Activated T-cell treated with anti-CD3 and anti-CD28 coated beads, Interleukin-2, amount 50 U/mL, for 72 hours (primary cell): ENCODE results near the gene SPSB2. TPM values are rescaled to one million over a fixed set of nuclear protein-coding genes. Genes with fewer than 3 reads are reported as not detected.

Experiments
- ATAC-seq, 2 donors: fragments of 150-1000 bp; cut with Tn5 transposase; replicated peaks in 1 of 2; 2 replicates each; pipeline ENCODE4 v1.10.0; 2021; ENCODE audit warnings: moderate library complexity in 2 of 2, mild to moderate bottlenecking in 1 of 2
- DNase-seq, 2 donors: peaks; one replicate each; pipeline ENCODE4 v3.0.0; 2021 to 2022; ENCODE audit warnings: mixed read lengths in 1 of 2
- H3K27ac Mint-ChIP-seq: one replicate; pipeline ENCODE4 v1.8.0; 2022; ENCODE audit warnings: mild to moderate bottlenecking, moderate library complexity, mixed read lengths
- H3K27me3 Mint-ChIP-seq: one replicate; pipeline ENCODE4 v1.8.0; 2022; ENCODE audit warnings: low read depth, mixed read lengths
- H3K36me3 Mint-ChIP-seq, 2 donors: one replicate each; pipeline ENCODE4 v1.8.0; 2022; ENCODE audit warnings: mixed read lengths in 2 of 2, mild to moderate bottlenecking in 1 of 2; ENCODE audit not compliant: insufficient read depth in 2 of 2
- H3K4me1 Mint-ChIP-seq: one replicate; pipeline ENCODE4 v1.8.0; 2022; ENCODE audit warnings: low read depth, mixed read lengths
- H3K4me3 Mint-ChIP-seq, 2 donors: one replicate each; pipeline ENCODE4 v1.8.0; 2022; ENCODE audit warnings: mild to moderate bottlenecking in 2 of 2, mixed read lengths in 2 of 2, moderate library complexity in 2 of 2
- H3K9me3 Mint-ChIP-seq, 2 donors: one replicate each; pipeline ENCODE4 v1.8.0; 2022; ENCODE audit warnings: mixed read lengths in 2 of 2
- total RNA-seq, 2 donors: library from RNA; stranded (reverse); gene quantifications; one replicate each; pipeline ENCODE4 v1.2.3, GENCODE V29; 2022

SPSB2 gene
- total RNA-seq, result 10 to 100 TPM in 1 of 2 donors, 1 to 10 TPM in 1; 9.6 to 10.4 TPM

- ATAC-seq (peak; percentile 79 to 83), DNase-seq (peak; percentile 100)
- Mint-ChIP-seq H3K9me3 (no peaks in the 10 kb centered on the region), H3K36me3 (peaks cover 17 to 22% of the 10 kb centered on the region in 2 donors), H3K4me1 (peaks cover 52% of the 10 kb centered on the region), H3K27me3 (no peaks in the 10 kb centered on the region), H3K4me3 (peak within 1 kb of the TSS; percentile 97 to 98), H3K27ac (peak within 1 kb of the TSS; percentile 88)
Measured at GRCh38 chr12:6873094-6874014, at the start of gene SPSB2. Gene SPSB2 (minus strand): TSS chr12:6873303. CDS start chr12:6872901, 402 bp downstream.

GRCh38 chr12:6921996-6922946 is 49.2 kb upstream of the SPSB2 start:
- peaks cover 42% of the 10 kb centered on the region for H3K4me1 Mint-ChIP-seq
- H3K4me3 Mint-ChIP-seq, result no peak overlapping the region
- DNase-seq (no peak), ATAC-seq (no peak)
- H3K27ac Mint-ChIP-seq, result peak overlapping the region; percentile 63
- peaks cover 7 to 16% of the 10 kb centered on the region in 2 donors for H3K36me3 Mint-ChIP-seq
- H3K9me3 Mint-ChIP-seq, result no peaks in the 10 kb centered on the region
- H3K27me3 Mint-ChIP-seq, result no peaks in the 10 kb centered on the region

- H3K4me1 Mint-ChIP-seq, result peaks cover 41% of the 10 kb centered on the region
- no peaks in the 10 kb centered on the region for H3K27me3 Mint-ChIP-seq
- no peaks in the 10 kb centered on the region for H3K9me3 Mint-ChIP-seq
- no peak overlapping the region for H3K27ac Mint-ChIP-seq
- no peak overlapping the region for H3K4me3 Mint-ChIP-seq
- H3K36me3 Mint-ChIP-seq, result peaks cover 7 to 13% of the 10 kb centered on the region in 2 donors
- no peak for DNase-seq
- no peak for ATAC-seq
Measured at GRCh38 chr12:6921539-6921938, 48.4 kb upstream of the SPSB2 start.

- Mint-ChIP-seq H3K4me1 (peaks cover 44% of the 10 kb centered on the region), H3K27ac (peak overlapping the region; percentile 30), H3K9me3 (no peaks in the 10 kb centered on the region), H3K36me3 (peaks cover 7 to 13% of the 10 kb centered on the region in 2 donors), H3K27me3 (no peaks in the 10 kb centered on the region), H3K4me3 (no peak overlapping the region)
- no peak for ATAC-seq
- DNase-seq, result no peak
Measured at GRCh38 chr12:6919588-6919987, 46.5 kb upstream of the SPSB2 start.

GRCh38 chr12:6917491-6918231 is 44.6 kb upstream of the SPSB2 start:
- H3K36me3 Mint-ChIP-seq, result peaks cover 7 to 13% of the 10 kb centered on the region in 2 donors
- DNase-seq, result no peak
- ATAC-seq, result no peak
- H3K27me3 Mint-ChIP-seq, result no peaks in the 10 kb centered on the region
- no peak overlapping the region for H3K27ac Mint-ChIP-seq
- no peak overlapping the region for H3K4me3 Mint-ChIP-seq
- H3K4me1 Mint-ChIP-seq, result peaks cover 51% of the 10 kb centered on the region
- no peaks in the 10 kb centered on the region for H3K9me3 Mint-ChIP-seq

- Mint-ChIP-seq H3K36me3 (peaks cover 3 to 13% of the 10 kb centered on the region in 2 donors), H3K27ac (no peak overlapping the region), H3K4me3 (peak overlapping the region in 1 of 2 donors; percentile 99), H3K27me3 (no peaks in the 10 kb centered on the region), H3K9me3 (no peaks in the 10 kb centered on the region), H3K4me1 (peaks cover 53% of the 10 kb centered on the region)
- DNase-seq (no peak), ATAC-seq (no peak)
Measured at GRCh38 chr12:6916426-6917200, 43.5 kb upstream of the SPSB2 start.

GRCh38 chr12:6915789-6916285 is 42.7 kb upstream of the SPSB2 start:
- peaks cover 53% of the 10 kb centered on the region for H3K4me1 Mint-ChIP-seq
- H3K4me3 Mint-ChIP-seq, result peak overlapping the region; percentile 99
- peaks cover 3 to 13% of the 10 kb centered on the region in 2 donors for H3K36me3 Mint-ChIP-seq
- H3K9me3 Mint-ChIP-seq, result no peaks in the 10 kb centered on the region
- H3K27ac Mint-ChIP-seq, result peak overlapping the region; percentile 14
- no peak for DNase-seq
- no peaks in the 10 kb centered on the region for H3K27me3 Mint-ChIP-seq
- ATAC-seq, result no peak

GRCh38 chr12:6914947-6915788 is 42.1 kb upstream of the SPSB2 start:
- H3K4me1 Mint-ChIP-seq, result peaks cover 53% of the 10 kb centered on the region
- ATAC-seq (peak in 1 of 2 donors; percentile 12), DNase-seq (no peak)
- peaks cover 3 to 13% of the 10 kb centered on the region in 2 donors for H3K36me3 Mint-ChIP-seq
- peak overlapping the region; percentile 81 for H3K27ac Mint-ChIP-seq
- H3K4me3 Mint-ChIP-seq, result peak overlapping the region; percentile 99
- no peaks in the 10 kb centered on the region for H3K27me3 Mint-ChIP-seq
- H3K9me3 Mint-ChIP-seq, result no peaks in the 10 kb centered on the region

GRCh38 chr12:6914246-6914946 is 41.3 kb upstream of the SPSB2 start, which contains the start of gene ENO2:
Gene ENO2 (plus strand): TSS chr12:6914580. CDS start chr12:6915833, 1,253 bp downstream.
- DNase-seq (peak; percentile 89), ATAC-seq (peak; percentile 91 to 95)
- H3K9me3 Mint-ChIP-seq, result no peaks in the 10 kb centered on the region
- H3K4me3 Mint-ChIP-seq, result peak within 1 kb of the TSS; percentile 99
- peaks cover 45% of the 10 kb centered on the region for H3K4me1 Mint-ChIP-seq
- no peaks in the 10 kb centered on the region for H3K27me3 Mint-ChIP-seq
- H3K27ac Mint-ChIP-seq, result peak within 1 kb of the TSS; percentile 85
- H3K36me3 Mint-ChIP-seq, result peaks cover 0 to 5% of the 10 kb centered on the region in 2 donors

GRCh38 chr12:6912164-6912935 is 39.2 kb upstream of the SPSB2 start:
- no peak for DNase-seq
- H3K27me3 Mint-ChIP-seq, result no peaks in the 10 kb centered on the region
- no peaks in the 10 kb centered on the region for H3K9me3 Mint-ChIP-seq
- H3K27ac Mint-ChIP-seq, result no peak overlapping the region
- H3K4me3 Mint-ChIP-seq, result peak overlapping the region; percentile 51 to 99
- peaks cover 42% of the 10 kb centered on the region for H3K4me1 Mint-ChIP-seq
- ATAC-seq, result no peak
- peaks cover 0 to 3% of the 10 kb centered on the region in 2 donors for H3K36me3 Mint-ChIP-seq
